Ishikawa (cell line): Measurements from ENCODE around the gene FRAS1.

Experiments
- CEBPB ChIP-seq: IDR thresholded peaks from 2 replicates; pipeline ENCODE4 v1.6.1; 2012
- CREB1 ChIP-seq: IDR thresholded peaks from 2 replicates; pipeline ENCODE4 v1.6.1; 2012; ENCODE audit warnings: low read depth
- EGR1 ChIP-seq: IDR thresholded peaks from 2 replicates; pipeline ENCODE4 v1.6.1; 2012
- EP300 ChIP-seq: IDR thresholded peaks from 2 replicates; pipeline ENCODE4 v1.6.1; 2012; ENCODE audit warnings: borderline replicate concordance
- FOXM1 ChIP-seq: IDR thresholded peaks from 2 replicates; pipeline ENCODE4 v1.6.1; 2012; ENCODE audit warnings: low read depth, borderline replicate concordance
- NFIC ChIP-seq: IDR thresholded peaks from 2 replicates; pipeline ENCODE4 v1.6.1; 2012
- RAD21 ChIP-seq: IDR thresholded peaks from 2 replicates; pipeline ENCODE4 v1.6.1; 2012; ENCODE audit warnings: low read depth
- TAF1 ChIP-seq: IDR thresholded peaks from 2 replicates; pipeline ENCODE4 v1.6.1; 2012; ENCODE audit warnings: low read depth, mild to moderate bottlenecking
- TCF12 ChIP-seq: IDR thresholded peaks from 2 replicates; pipeline ENCODE4 v1.6.1; 2012; ENCODE audit warnings: low read depth
- TEAD4 ChIP-seq: IDR thresholded peaks from 2 replicates; pipeline ENCODE4 v1.6.1; 2012
- USF1 ChIP-seq: IDR thresholded peaks from 2 replicates; pipeline ENCODE4 v1.6.1; 2012
- YY1 ChIP-seq: IDR thresholded peaks from 2 replicates; pipeline ENCODE4 v1.6.1; 2012; ENCODE audit warnings: low read depth
- ZBTB7A ChIP-seq: IDR thresholded peaks from 2 replicates; pipeline ENCODE4 v1.6.1; 2012; ENCODE audit warnings: low read depth
- TF ChIP-seq, protein P1 (sequence below): IDR thresholded peaks from 2 replicates; pipeline ENCODE4 v1.6.1; 2012; ENCODE audit warnings: low read depth, mild to moderate bottlenecking
- TF ChIP-seq, protein P2 (sequence below): IDR thresholded peaks from 2 replicates; pipeline ENCODE4 v1.6.1; 2012

Gene FRAS1

GRCh38 chr4:78354782-78355181, 297.7 kb downstream of the FRAS1 start:
- TF ChIP-seq CEBPB (no peak), TAF1 (no peak), FOXM1 (no peak), ZBTB7A (no peak)

GRCh38 chr4:78355306-78355705, 298.2 kb downstream of the FRAS1 start:
- no peak for TF ChIP-seq ZBTB7A
- no peak for TF ChIP-seq RAD21
- no peak for TF ChIP-seq TAF1
- TF ChIP-seq EGR1, result no peak
- no peak for TF ChIP-seq FOXM1
- no peak for TF ChIP-seq NFIC
- no peak for TF ChIP-seq EP300
- no peak for TF ChIP-seq TCF12
- TF ChIP-seq USF1, result no peak
- TF ChIP-seq YY1, result no peak
- no peak for TF ChIP-seq CEBPB
- TF ChIP-seq, protein P1, sequence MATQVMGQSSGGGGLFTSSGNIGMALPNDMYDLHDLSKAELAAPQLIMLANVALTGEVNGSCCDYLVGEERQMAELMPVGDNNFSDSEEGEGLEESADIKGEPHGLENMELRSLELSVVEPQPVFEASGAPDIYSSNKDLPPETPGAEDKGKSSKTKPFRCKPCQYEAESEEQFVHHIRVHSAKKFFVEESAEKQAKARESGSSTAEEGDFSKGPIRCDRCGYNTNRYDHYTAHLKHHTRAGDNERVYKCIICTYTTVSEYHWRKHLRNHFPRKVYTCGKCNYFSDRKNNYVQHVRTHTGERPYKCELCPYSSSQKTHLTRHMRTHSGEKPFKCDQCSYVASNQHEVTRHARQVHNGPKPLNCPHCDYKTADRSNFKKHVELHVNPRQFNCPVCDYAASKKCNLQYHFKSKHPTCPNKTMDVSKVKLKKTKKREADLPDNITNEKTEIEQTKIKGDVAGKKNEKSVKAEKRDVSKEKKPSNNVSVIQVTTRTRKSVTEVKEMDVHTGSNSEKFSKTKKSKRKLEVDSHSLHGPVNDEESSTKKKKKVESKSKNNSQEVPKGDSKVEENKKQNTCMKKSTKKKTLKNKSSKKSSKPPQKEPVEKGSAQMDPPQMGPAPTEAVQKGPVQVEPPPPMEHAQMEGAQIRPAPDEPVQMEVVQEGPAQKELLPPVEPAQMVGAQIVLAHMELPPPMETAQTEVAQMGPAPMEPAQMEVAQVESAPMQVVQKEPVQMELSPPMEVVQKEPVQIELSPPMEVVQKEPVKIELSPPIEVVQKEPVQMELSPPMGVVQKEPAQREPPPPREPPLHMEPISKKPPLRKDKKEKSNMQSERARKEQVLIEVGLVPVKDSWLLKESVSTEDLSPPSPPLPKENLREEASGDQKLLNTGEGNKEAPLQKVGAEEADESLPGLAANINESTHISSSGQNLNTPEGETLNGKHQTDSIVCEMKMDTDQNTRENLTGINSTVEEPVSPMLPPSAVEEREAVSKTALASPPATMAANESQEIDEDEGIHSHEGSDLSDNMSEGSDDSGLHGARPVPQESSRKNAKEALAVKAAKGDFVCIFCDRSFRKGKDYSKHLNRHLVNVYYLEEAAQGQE, result no peak
- TF ChIP-seq, protein P2, sequence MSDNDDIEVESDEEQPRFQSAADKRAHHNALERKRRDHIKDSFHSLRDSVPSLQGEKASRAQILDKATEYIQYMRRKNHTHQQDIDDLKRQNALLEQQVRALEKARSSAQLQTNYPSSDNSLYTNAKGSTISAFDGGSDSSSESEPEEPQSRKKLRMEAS, result no peak
- no peak for TF ChIP-seq CREB1
- TF ChIP-seq TEAD4, result no peak

DNA sequence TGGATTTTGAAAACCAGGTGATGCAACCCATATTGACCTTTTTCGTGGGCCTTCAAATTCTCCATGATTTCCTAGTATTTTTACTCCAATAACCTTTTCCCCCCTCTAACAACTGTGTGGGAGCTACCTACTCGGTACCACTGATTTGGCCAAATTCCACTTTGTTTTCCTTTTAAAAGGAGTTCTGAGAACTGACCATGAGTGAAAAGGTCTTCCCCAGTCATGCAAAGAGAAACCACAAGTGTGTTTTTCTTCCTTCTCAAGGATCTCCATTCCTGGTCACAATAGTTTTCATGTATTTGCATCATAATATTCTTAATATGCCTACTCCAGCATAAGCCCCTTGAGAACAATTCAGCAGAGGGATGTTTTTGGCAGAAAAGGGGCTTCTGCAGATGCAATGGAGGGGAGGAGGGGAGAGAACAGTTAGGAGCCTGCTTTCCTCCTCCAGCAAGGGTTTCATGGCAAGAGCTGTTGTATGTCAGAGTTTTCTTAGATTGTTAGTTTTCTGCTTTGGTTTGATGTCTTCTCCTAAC, 299.2 kb downstream of the FRAS1 start:
- TF ChIP-seq CREB1, result no peak
- TF ChIP-seq NFIC, result no peak
- TF ChIP-seq RAD21, result no peak
- TF ChIP-seq, protein P1, result no peak
- no peak for TF ChIP-seq YY1
- TF ChIP-seq FOXM1, result no peak
- TF ChIP-seq EP300, result no peak
- no peak for TF ChIP-seq EGR1
- TF ChIP-seq USF1, result no peak
- no peak for TF ChIP-seq ZBTB7A
- no peak for TF ChIP-seq TEAD4

DNA sequence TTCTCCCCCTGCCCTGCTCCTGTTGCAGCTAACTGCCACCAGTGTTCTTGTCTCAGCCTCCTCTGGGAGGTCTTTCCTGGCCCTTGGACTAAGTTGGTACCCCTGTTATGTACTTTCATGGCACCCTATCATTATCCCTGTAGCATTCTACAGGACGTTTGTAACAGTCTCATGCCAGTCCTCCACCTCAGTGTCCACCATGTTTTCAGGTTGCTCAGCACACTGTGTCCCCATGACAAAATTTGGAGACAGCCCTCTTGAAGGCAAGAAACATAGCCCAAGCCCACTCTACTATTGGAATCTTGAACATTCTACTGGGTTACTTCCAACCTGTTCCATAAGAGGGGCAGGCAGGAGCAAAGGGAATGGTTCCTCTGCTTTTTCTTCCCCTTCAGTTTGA, 300.0 kb downstream of the FRAS1 start:
- TF ChIP-seq YY1 (no peak), TEAD4 (no peak), ZBTB7A (no peak), NFIC (no peak), TCF12 (no peak), FOXM1 (no peak), RAD21 (no peak), USF1 (no peak), TAF1 (no peak), EP300 (no peak), CEBPB (no peak), CREB1 (no peak), EGR1 (no peak)
- TF ChIP-seq, protein P1, result no peak
- TF ChIP-seq, protein P2, result no peak
